HepG2 (cell line): ENCODE results near the gene LRRC34. TPM values are rescaled to one million over a fixed set of nuclear protein-coding genes. Genes with fewer than 3 reads are reported as not detected.
A peak's percentile ranks its signal among the peaks of the same experiment; 100 is the strongest.

Source experiments
- HDAC1 ChIP-seq: sonication (generic); formaldehyde crosslinking; IDR thresholded peaks from 2 replicates; pipeline ENCODE4 v1.5.1; 2020; ENCODE audit warnings: mild to moderate bottlenecking, missing genetic modification reagents
- ISL2 ChIP-seq: sonication (generic); formaldehyde crosslinking; IDR thresholded peaks from 2 replicates; pipeline ENCODE4 v1.5.0; 2020; ENCODE audit warnings: missing genetic modification reagents
- KLF12 ChIP-seq: sonication (generic); formaldehyde crosslinking; IDR thresholded peaks from 2 replicates; pipeline ENCODE4 v1.4.0; 2020; ENCODE audit warnings: missing genetic modification reagents, borderline replicate concordance
- MTF1 ChIP-seq: sonication (generic); formaldehyde crosslinking; IDR thresholded peaks from 2 replicates; pipeline ENCODE4 v1.5.0; 2020; ENCODE audit warnings: missing genetic modification reagents
- NFKB2 ChIP-seq: sonication (generic); formaldehyde crosslinking; IDR thresholded peaks from 2 replicates; pipeline ENCODE4 v1.4.0; 2020; ENCODE audit warnings: missing genetic modification reagents, borderline replicate concordance
- WIZ ChIP-seq: sonication (generic); formaldehyde crosslinking; IDR thresholded peaks from 2 replicates; pipeline ENCODE4 v1.5.1; 2020; ENCODE audit warnings: mild to moderate bottlenecking, missing genetic modification reagents
- ZNF567 ChIP-seq: sonication (generic); formaldehyde crosslinking; IDR thresholded peaks from 2 replicates; pipeline ENCODE4 v1.8.1; 2023; ENCODE audit warnings: mild to moderate bottlenecking, missing genetic modification reagents, borderline replicate concordance
- ZNF572 ChIP-seq: sonication (generic); formaldehyde crosslinking; IDR thresholded peaks from 2 replicates; pipeline ENCODE4 v1.5.1; 2020; ENCODE audit warnings: mild to moderate bottlenecking, missing genetic modification reagents
- ZNF670 ChIP-seq: sonication (generic); formaldehyde crosslinking; IDR thresholded peaks from 2 replicates; pipeline ENCODE4 v1.8.0; 2022; ENCODE audit warnings: mild to moderate bottlenecking, missing genetic modification reagents, borderline replicate concordance
- ZNF747 ChIP-seq: sonication (generic); formaldehyde crosslinking; IDR thresholded peaks from 2 replicates; pipeline ENCODE4 v1.8.1; 2023; ENCODE audit warnings: missing genetic modification reagents, mild to moderate bottlenecking, borderline replicate concordance
- polyA plus RNA-seq, 8 experiments: library from polyadenylated mRNA; depleted of rRNA in 3 of 8; stranded (reverse) in 7 of 8; unstranded in 1 of 8; fragments of >200 nt; fragmentation: Illumina TruSeq in 4 of 8; extraction: Trizol in 4 of 8; gene quantifications; 2 replicates each; pipeline versions ENCODE4 v1.2.1 to v1.2.3, GENCODE V29; 2011 to 2016; ENCODE audit warnings: low read depth in 4 of 8, missing spikeins in 1 of 8, mixed read lengths in 1 of 8; ENCODE audit not compliant: insufficient read depth in 1 of 8
- total RNA-seq, 5 experiments: library from RNA; depleted of rRNA; stranded (reverse); fragments of >200 nt; fragmentation: Illumina TruSeq; extraction: Trizol; gene quantifications; 2 replicates each; pipeline ENCODE4 v1.2.3, GENCODE V29; 2016; ENCODE audit warnings: low read depth in 1 of 5
- TF ChIP-seq, protein P1 (sequence below): sonication (generic); formaldehyde crosslinking; IDR thresholded peaks from 2 replicates; pipeline ENCODE4 v1.8.0; 2023; ENCODE audit warnings: mild to moderate bottlenecking, missing genetic modification reagents
- TF ChIP-seq, protein P2 (sequence below): sonication (generic); formaldehyde crosslinking; IDR thresholded peaks from 2 replicates; pipeline ENCODE4 v1.4.0; 2020; ENCODE audit warnings: missing genetic modification reagents, borderline replicate concordance
- TF ChIP-seq, protein P3 (sequence below), 2 experiments: sonication (generic) in 1 of 2; formaldehyde crosslinking in 1 of 2; IDR thresholded peaks; 2 replicates each; pipeline versions ENCODE4 v1.6.1 to v1.9.0; 2014 to 2022; ENCODE audit warnings: antibody characterized with exemption in 1 of 2, borderline replicate concordance in 1 of 2, inconsistent platforms in 1 of 2, low read depth in 1 of 2, missing genetic modification reagents in 1 of 2

Gene LRRC34
- total and polyA plus RNA-seq, 2 of the 13 experiments (the other 11 are each of a cell fraction or from before 2014, with no cell fraction given), result not detected

DNA sequence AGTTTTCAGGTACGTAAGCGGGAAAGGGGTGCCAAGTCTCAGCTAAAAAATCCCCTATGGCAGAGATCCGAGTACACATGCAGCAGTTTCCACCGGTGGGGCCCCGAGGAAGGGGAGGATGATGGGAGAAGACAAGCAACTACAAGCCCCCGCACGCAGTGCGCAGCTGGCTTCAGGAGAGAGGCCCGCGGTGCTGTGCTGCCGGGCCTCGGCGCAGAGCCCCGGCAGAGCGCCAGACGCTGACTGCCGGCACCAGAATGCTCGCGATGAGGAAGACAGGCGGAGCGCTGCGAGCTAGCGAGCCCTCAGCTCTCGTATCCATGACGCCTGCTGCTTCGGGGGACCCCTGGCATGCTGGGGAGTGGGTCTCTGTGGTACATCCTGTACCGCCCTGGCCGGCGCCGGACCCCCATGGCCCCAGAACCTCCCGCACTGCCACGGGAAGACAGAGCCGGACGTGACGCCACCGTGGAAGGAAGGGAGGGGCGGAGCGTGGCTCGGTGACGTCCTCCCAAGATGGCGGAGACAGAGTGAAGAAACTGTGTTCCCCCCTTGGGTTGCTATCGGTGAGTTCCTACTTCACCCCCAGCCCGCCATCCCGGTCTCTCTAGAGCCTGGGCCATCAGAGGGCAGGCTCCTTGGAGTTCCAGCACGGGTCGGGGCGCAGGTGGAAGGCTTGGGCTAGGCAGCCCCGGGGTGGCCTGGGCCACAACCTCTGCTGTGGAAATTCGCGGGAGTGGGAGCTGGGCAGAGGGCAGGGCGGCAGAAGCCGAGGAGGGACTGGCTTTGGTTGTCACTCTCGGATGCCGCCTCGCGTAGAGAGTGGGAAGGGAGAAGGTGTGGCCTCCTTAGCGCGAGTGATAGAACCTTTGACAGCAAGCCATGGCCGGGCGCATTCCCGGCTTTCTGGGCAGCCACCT lies 39.5 kb downstream of the LRRC34 start, which contains the start of gene MYNN (continued):
- TF ChIP-seq, protein P1, sequence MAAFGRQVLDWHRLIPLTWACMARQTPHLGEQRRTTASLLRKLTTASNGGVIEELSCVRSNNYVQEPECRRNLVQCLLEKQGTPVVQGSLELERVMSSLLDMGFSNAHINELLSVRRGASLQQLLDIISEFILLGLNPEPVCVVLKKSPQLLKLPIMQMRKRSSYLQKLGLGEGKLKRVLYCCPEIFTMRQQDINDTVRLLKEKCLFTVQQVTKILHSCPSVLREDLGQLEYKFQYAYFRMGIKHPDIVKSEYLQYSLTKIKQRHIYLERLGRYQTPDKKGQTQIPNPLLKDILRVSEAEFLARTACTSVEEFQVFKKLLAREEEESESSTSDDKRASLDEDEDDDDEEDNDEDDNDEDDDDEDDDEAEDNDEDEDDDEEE (CRISPR knock-in tag), result peak; percentile 90; the same call in 1 of the 2 replicates
- TF ChIP-seq ZNF747 (CRISPR knock-in tag) (peak; percentile 84; the same call in 1 of the 2 replicates), MTF1 (CRISPR knock-in tag) (0 out of 2 replicates have a peak, but pooled peaks have one; percentile 72), WIZ (CRISPR knock-in tag) (peak; percentile 71; the same call in 1 of the 2 replicates), ZNF670 (CRISPR knock-in tag) (0 out of 2 replicates have a peak, but pooled peaks have one; percentile 74), ZNF572 (CRISPR knock-in tag) (no peak), HDAC1 (CRISPR knock-in tag) (peak; percentile 89), ZNF567 (CRISPR knock-in tag) (peak; percentile 57; the same call in 1 of the 2 replicates), ISL2 (CRISPR knock-in tag) (peak; percentile 66), NFKB2 (CRISPR knock-in tag) (peak; percentile 94; the same call in 1 of the 2 replicates), KLF12 (0 out of 2 replicates have a peak, but pooled peaks have one; percentile 45)
- TF ChIP-seq, protein P2, sequence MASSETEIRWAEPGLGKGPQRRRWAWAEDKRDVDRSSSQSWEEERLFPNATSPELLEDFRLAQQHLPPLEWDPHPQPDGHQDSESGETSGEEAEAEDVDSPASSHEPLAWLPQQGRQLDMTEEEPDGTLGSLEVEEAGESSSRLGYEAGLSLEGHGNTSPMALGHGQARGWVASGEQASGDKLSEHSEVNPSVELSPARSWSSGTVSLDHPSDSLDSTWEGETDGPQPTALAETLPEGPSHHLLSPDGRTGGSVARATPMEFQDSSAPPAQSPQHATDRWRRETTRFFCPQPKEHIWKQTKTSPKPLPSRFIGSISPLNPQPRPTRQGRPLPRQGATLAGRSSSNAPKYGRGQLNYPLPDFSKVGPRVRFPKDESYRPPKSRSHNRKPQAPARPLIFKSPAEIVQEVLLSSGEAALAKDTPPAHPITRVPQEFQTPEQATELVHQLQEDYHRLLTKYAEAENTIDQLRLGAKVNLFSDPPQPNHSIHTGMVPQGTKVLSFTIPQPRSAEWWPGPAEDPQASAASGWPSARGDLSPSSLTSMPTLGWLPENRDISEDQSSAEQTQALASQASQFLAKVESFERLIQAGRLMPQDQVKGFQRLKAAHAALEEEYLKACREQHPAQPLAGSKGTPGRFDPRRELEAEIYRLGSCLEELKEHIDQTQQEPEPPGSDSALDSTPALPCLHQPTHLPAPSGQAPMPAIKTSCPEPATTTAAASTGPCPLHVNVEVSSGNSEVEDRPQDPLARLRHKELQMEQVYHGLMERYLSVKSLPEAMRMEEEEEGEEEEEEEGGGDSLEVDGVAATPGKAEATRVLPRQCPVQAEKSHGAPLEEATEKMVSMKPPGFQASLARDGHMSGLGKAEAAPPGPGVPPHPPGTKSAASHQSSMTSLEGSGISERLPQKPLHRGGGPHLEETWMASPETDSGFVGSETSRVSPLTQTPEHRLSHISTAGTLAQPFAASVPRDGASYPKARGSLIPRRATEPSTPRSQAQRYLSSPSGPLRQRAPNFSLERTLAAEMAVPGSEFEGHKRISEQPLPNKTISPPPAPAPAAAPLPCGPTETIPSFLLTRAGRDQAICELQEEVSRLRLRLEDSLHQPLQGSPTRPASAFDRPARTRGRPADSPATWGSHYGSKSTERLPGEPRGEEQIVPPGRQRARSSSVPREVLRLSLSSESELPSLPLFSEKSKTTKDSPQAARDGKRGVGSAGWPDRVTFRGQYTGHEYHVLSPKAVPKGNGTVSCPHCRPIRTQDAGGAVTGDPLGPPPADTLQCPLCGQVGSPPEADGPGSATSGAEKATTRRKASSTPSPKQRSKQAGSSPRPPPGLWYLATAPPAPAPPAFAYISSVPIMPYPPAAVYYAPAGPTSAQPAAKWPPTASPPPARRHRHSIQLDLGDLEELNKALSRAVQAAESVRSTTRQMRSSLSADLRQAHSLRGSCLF (CRISPR knock-in tag), result peak; percentile 87; the same call in 1 of the 2 replicates
- TF ChIP-seq, protein P3, sequence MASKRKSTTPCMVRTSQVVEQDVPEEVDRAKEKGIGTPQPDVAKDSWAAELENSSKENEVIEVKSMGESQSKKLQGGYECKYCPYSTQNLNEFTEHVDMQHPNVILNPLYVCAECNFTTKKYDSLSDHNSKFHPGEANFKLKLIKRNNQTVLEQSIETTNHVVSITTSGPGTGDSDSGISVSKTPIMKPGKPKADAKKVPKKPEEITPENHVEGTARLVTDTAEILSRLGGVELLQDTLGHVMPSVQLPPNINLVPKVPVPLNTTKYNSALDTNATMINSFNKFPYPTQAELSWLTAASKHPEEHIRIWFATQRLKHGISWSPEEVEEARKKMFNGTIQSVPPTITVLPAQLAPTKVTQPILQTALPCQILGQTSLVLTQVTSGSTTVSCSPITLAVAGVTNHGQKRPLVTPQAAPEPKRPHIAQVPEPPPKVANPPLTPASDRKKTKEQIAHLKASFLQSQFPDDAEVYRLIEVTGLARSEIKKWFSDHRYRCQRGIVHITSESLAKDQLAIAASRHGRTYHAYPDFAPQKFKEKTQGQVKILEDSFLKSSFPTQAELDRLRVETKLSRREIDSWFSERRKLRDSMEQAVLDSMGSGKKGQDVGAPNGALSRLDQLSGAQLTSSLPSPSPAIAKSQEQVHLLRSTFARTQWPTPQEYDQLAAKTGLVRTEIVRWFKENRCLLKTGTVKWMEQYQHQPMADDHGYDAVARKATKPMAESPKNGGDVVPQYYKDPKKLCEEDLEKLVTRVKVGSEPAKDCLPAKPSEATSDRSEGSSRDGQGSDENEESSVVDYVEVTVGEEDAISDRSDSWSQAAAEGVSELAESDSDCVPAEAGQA (IDR thresholded peaks at IDR 0.05; ENCODE audit: low read depth), result peak; percentile 89
- TF ChIP-seq, protein P3 (CRISPR knock-in tag; IDR thresholded peaks at IDR 0.05; ENCODE audit: borderline replicate concordance), result 0 out of 2 replicates have a peak, but pooled peaks have one; percentile 60
